ENCODE data around the gene VILL. TPM values are rescaled to one million over a fixed set of nuclear protein-coding genes. Genes with fewer than 3 reads are reported as not detected.

Gene VILL
- total RNA-seq, 1 donor from 2014 or later = 16.9 TPM

DNA sequence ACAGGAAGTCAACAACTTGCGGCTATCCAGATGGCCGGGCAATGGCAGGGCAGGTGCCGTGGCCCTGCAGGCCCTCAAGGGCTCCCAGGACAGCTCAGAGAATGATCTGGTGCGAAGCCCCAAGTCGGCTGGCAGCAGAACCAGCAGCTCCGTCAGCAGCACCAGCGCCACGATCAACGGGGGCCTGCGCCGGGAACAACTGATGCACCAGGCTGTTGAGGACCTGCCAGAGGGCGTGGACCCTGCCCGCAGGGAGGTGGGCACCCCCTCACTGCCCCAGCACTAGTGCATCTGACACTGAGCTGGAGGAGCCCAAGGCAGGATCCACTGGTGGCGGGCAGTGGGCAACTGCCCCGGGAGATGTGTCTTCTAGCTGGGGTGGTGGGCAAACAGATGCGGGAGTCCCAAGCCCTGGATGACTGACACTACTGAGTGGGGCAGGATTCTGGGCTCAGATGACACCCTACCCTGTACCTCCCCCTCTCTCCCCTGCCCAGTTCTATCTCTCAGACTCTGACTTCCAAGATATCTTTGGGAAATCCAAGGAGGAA is 15.9 kb downstream of the VILL start:
- DNase-seq (ENCODE audit: extremely low spot score, unreplicated experiment) = no peak
- Mint-ChIP-seq H3K36me3 (peaks cover 5% of the 10 kb centered on the region), H3K9me3 (no peaks in the 10 kb centered on the region), H3K4me3 (no peak overlapping the region), H3K27ac (no peak overlapping the region), H3K27me3 (no peaks in the 10 kb centered on the region), H3K4me1 (ENCODE audit: unreplicated experiment) (peaks cover 15% of the 10 kb centered on the region)
- no peak for TF ChIP-seq CTCF (conservative IDR thresholded peaks at IDR 0.05)

DNA sequence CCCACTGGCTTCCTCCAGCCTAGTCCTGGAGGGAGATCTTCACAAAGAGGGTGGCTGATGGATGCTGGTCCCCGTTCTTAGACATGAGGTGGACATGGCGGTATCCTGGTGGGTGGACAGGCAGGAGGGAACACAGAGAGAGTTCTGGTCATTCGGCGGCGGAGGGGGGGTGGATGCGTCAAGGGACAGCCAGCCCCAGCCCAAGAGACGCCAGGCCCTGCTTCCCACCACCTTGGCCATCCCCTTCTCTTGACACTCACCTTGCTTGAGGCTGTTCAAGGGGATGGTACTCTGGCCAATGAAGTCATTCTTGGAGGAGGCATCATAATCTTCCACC is 17.1 kb downstream of the VILL start:
- peaks cover 5% of the 10 kb centered on the region for H3K36me3 Mint-ChIP-seq
- TF ChIP-seq CTCF (conservative IDR thresholded peaks at IDR 0.05) = no peak

GRCh38 chr3:38008191-38008701 is 17.7 kb downstream of the VILL start:
- no peaks in the 10 kb centered on the region for H3K9me3 Mint-ChIP-seq
- no peak overlapping the region for H3K4me3 Mint-ChIP-seq
- TF ChIP-seq CTCF (conservative IDR thresholded peaks at IDR 0.05) = no peak
- H3K27me3 Mint-ChIP-seq = no peaks in the 10 kb centered on the region
- DNase-seq (ENCODE audit: extremely low spot score, unreplicated experiment) = no peak
- peaks cover 5% of the 10 kb centered on the region for H3K36me3 Mint-ChIP-seq
- H3K27ac Mint-ChIP-seq = no peak overlapping the region
- peaks cover 15% of the 10 kb centered on the region for H3K4me1 Mint-ChIP-seq (ENCODE audit: unreplicated experiment)

More for the DNA sequence above, 17.1 kb downstream of the VILL start:
- no peaks in the 10 kb centered on the region for H3K27me3 Mint-ChIP-seq
- no peak overlapping the region for H3K27ac Mint-ChIP-seq
- no peak overlapping the region for H3K4me3 Mint-ChIP-seq
- DNase-seq (ENCODE audit: extremely low spot score, unreplicated experiment) = no peak
- H3K4me1 Mint-ChIP-seq (ENCODE audit: unreplicated experiment) = peaks cover 15% of the 10 kb centered on the region
- no peaks in the 10 kb centered on the region for H3K9me3 Mint-ChIP-seq

DNA sequence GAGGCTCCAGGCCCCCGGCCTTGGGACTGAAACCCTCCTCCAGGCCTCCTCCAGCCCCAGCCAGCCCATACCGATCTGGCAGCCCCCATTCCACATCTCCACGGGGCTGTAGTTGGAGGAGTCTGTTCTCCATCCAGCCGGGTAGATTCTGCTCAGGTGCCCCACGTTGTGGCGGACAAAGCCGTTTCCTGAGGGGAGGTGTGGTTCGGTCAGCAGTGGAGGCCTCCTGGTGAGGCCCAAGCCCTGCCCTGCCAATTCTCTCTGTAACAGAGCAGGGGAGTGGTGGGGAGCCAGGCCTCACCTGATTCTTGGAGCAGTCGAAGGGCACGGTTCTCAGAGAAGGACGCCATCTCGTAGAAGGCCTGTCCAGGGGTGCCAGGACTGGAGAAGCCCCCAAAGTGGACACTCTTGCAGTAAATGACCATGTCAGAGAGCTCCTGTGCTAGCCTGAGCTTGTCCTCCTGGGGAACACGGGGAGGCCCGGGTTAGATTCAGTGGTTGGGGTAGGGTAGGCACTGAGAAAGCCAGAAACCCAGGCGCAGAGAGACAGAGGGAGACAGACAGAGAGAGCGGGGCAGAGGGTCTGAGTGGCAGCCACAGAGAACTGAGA is 18.5 kb downstream of the VILL start:
- DNase-seq (ENCODE audit: extremely low spot score, unreplicated experiment) = no peak
- H3K4me3 Mint-ChIP-seq = no peak overlapping the region
- no peak overlapping the region for H3K27ac Mint-ChIP-seq
- H3K9me3 Mint-ChIP-seq = no peaks in the 10 kb centered on the region
- TF ChIP-seq CTCF (conservative IDR thresholded peaks at IDR 0.05) = no peak
- peaks cover 15% of the 10 kb centered on the region for H3K4me1 Mint-ChIP-seq (ENCODE audit: unreplicated experiment)
- no peaks in the 10 kb centered on the region for H3K27me3 Mint-ChIP-seq
- H3K36me3 Mint-ChIP-seq = peaks cover 11% of the 10 kb centered on the region

DNA sequence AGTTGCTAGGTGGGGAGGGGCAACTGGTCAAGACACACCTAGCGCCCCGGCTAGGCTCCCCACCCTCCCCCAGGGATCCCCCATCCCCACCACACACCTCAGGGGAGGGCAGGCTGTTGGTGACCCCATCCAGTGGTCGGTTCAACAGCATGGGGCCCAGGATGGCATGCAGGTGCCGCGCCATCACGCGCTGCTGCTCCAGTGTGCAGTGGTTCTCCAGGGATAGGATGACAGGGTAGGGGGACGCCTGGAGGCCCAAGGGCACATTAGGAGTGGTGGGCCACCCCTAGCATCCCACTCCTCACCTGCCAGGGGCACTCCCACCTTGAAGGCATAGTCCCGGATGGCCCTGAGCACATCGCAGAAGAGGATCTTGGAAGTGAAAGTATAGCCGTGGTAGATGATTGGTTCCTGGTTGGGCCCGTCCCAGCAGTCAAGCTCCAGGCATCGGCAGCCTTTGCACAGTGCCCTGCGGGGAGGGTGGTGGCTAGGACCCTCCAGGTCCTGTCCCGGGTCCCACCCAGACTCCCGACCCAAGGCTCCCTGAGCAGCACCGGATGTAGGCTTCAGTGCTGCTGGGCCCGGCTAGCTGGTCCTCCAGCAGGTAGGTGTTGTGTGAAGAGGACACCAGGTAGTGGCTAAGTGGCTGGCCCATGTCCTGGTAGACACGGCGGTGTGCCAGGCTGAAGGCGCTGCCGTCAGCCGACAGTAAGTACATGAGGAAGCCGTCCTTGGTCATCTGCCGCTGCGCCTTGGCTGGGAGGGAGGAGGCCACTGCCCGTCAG is 19.4 kb downstream of the VILL start:
- H3K27me3 Mint-ChIP-seq = no peaks in the 10 kb centered on the region
- H3K27ac Mint-ChIP-seq = no peak overlapping the region
- no peak overlapping the region for H3K4me3 Mint-ChIP-seq
- DNase-seq (ENCODE audit: extremely low spot score, unreplicated experiment) = no peak
- H3K36me3 Mint-ChIP-seq = peaks cover 16% of the 10 kb centered on the region
- peaks cover 6% of the 10 kb centered on the region for H3K4me1 Mint-ChIP-seq (ENCODE audit: unreplicated experiment)
- TF ChIP-seq CTCF (conservative IDR thresholded peaks at IDR 0.05) = no peak
- H3K9me3 Mint-ChIP-seq = peaks cover 2% of the 10 kb centered on the region

Measured in type B pancreatic cell (in vitro differentiated cells).